Ishikawa (cell line): ENCODE results near the gene EEA1.

Experiments
- CEBPB ChIP-seq: IDR thresholded peaks from 2 replicates; pipeline ENCODE4 v1.6.1; 2012
- CREB1 ChIP-seq: IDR thresholded peaks from 2 replicates; pipeline ENCODE4 v1.6.1; 2012; ENCODE audit warnings: low read depth
- EGR1 ChIP-seq: IDR thresholded peaks from 2 replicates; pipeline ENCODE4 v1.6.1; 2012
- EP300 ChIP-seq: IDR thresholded peaks from 2 replicates; pipeline ENCODE4 v1.6.1; 2012; ENCODE audit warnings: borderline replicate concordance
- FOXM1 ChIP-seq: IDR thresholded peaks from 2 replicates; pipeline ENCODE4 v1.6.1; 2012; ENCODE audit warnings: low read depth, borderline replicate concordance
- NFIC ChIP-seq: IDR thresholded peaks from 2 replicates; pipeline ENCODE4 v1.6.1; 2012
- RAD21 ChIP-seq: IDR thresholded peaks from 2 replicates; pipeline ENCODE4 v1.6.1; 2012; ENCODE audit warnings: low read depth
- TAF1 ChIP-seq: IDR thresholded peaks from 2 replicates; pipeline ENCODE4 v1.6.1; 2012; ENCODE audit warnings: low read depth, mild to moderate bottlenecking
- TCF12 ChIP-seq: IDR thresholded peaks from 2 replicates; pipeline ENCODE4 v1.6.1; 2012; ENCODE audit warnings: low read depth
- TEAD4 ChIP-seq: IDR thresholded peaks from 2 replicates; pipeline ENCODE4 v1.6.1; 2012
- YY1 ChIP-seq: IDR thresholded peaks from 2 replicates; pipeline ENCODE4 v1.6.1; 2012; ENCODE audit warnings: low read depth
- ZBTB7A ChIP-seq: IDR thresholded peaks from 2 replicates; pipeline ENCODE4 v1.6.1; 2012; ENCODE audit warnings: low read depth
- TF ChIP-seq, protein P1 (sequence below): IDR thresholded peaks from 2 replicates; pipeline ENCODE4 v1.6.1; 2012; ENCODE audit warnings: low read depth, mild to moderate bottlenecking
- TF ChIP-seq, protein P2 (sequence below): IDR thresholded peaks from 2 replicates; pipeline ENCODE4 v1.6.1; 2012
- TF ChIP-seq, protein P3 (sequence below): IDR thresholded peaks from 2 replicates; pipeline ENCODE4 v1.6.1; 2012

Gene EEA1

DNA sequence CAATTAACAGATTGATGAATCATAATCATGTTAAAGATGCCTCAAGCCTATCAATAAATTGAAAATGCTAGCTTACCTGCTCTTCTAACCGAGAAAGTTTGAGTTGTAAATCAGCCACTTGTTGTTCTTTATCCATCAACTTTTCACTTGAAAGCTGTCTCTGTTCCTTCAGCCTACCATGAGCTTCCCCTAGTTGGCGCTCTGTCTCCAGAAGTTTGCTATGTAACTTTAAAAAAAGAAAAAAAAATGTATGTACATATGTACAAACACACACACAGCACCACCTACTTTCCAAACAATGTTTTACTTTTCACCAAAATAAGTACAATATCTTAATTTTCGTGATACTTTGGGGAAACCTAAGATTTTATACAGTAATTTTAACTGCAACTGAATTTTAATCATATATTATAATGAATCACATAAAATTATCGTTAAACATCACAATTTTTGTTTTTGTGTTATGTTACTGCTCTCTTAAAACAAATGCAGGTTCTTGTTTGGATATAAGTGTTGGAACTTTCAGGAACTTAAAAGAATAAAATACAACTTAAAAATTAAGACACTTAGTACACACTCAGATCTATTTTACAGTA is 101.2 kb downstream of the EEA1 start:
- TF ChIP-seq CEBPB (no peak), TEAD4 (no peak), TAF1 (no peak), RAD21 (peak; percentile 69)

DNA sequence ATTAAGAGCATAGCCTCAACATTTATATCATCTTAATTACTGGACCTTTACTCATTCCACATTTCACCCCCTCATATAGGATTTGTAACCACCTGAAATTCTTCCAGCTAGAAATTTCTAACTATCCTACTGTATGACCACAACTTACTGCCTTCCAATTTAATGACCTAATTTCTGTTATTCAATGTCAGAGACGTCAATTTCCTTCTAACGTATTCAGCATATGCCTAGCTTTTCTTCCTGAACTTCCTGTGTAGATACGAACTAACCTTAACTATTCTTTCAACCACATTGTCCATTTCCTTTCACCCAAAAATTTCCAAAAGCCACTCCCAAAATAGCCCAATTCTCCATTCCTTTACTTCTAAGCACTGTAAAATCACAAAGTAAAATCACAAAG is 108.0 kb downstream of the EEA1 start:
- TF ChIP-seq RAD21 (no peak), TAF1 (no peak), EP300 (no peak), CEBPB (no peak), CREB1 (no peak), YY1 (no peak), TEAD4 (no peak), EGR1 (no peak)
- TF ChIP-seq, protein P1, sequence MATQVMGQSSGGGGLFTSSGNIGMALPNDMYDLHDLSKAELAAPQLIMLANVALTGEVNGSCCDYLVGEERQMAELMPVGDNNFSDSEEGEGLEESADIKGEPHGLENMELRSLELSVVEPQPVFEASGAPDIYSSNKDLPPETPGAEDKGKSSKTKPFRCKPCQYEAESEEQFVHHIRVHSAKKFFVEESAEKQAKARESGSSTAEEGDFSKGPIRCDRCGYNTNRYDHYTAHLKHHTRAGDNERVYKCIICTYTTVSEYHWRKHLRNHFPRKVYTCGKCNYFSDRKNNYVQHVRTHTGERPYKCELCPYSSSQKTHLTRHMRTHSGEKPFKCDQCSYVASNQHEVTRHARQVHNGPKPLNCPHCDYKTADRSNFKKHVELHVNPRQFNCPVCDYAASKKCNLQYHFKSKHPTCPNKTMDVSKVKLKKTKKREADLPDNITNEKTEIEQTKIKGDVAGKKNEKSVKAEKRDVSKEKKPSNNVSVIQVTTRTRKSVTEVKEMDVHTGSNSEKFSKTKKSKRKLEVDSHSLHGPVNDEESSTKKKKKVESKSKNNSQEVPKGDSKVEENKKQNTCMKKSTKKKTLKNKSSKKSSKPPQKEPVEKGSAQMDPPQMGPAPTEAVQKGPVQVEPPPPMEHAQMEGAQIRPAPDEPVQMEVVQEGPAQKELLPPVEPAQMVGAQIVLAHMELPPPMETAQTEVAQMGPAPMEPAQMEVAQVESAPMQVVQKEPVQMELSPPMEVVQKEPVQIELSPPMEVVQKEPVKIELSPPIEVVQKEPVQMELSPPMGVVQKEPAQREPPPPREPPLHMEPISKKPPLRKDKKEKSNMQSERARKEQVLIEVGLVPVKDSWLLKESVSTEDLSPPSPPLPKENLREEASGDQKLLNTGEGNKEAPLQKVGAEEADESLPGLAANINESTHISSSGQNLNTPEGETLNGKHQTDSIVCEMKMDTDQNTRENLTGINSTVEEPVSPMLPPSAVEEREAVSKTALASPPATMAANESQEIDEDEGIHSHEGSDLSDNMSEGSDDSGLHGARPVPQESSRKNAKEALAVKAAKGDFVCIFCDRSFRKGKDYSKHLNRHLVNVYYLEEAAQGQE, result no peak
- TF ChIP-seq, protein P2, sequence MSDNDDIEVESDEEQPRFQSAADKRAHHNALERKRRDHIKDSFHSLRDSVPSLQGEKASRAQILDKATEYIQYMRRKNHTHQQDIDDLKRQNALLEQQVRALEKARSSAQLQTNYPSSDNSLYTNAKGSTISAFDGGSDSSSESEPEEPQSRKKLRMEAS, result no peak
- TF ChIP-seq, protein P3, sequence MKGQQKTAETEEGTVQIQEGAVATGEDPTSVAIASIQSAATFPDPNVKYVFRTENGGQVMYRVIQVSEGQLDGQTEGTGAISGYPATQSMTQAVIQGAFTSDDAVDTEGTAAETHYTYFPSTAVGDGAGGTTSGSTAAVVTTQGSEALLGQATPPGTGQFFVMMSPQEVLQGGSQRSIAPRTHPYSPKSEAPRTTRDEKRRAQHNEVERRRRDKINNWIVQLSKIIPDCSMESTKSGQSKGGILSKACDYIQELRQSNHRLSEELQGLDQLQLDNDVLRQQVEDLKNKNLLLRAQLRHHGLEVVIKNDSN, result no peak

DNA sequence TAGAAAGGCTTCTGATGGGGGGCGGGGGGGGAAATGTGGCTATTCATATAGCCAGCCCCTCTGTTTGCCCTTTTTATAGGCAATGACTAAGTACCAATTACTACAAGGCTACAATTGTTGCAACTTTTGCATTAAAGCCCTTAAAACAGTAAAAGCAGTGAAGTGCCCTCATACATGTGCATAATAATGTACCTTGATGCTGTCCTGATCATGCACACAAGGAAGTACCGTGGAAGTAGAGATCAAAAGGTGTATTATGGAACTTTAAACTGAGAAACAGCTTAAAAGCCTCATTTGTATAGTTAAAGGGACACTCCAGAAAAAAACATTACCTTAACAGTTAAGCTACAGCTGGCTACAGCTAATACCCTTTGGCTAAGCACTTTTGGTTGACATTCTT is 114.5 kb downstream of the EEA1 start:
- no peak for TF ChIP-seq EP300
- TF ChIP-seq RAD21, result no peak
- no peak for TF ChIP-seq CREB1
- TF ChIP-seq NFIC, result no peak
- TF ChIP-seq CEBPB, result no peak
- no peak for TF ChIP-seq TEAD4
- TF ChIP-seq, protein P3, result no peak
- TF ChIP-seq FOXM1, result no peak
- no peak for TF ChIP-seq TAF1

DNA sequence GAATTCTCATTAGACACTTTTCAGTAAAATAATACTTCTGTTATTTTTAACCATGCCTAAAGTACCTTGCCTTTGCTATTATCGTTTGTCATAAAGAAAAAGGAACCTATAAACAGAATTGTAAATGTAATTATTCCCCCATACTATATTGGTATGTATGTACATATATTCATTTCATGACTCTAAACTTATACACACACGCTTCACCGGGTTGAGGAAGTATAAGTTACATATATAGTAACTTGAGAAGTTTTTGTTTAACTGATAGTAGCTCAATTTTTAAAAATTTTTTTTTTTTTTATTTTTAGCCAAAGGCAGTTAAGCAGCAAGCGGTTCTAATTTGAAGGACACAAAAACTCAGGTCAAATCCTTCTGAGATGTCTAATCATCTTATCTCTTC is 118.7 kb downstream of the EEA1 start:
- TF ChIP-seq CEBPB (no peak), YY1 (no peak), CREB1 (no peak), TAF1 (no peak), ZBTB7A (no peak), EGR1 (no peak), TCF12 (no peak), NFIC (no peak), EP300 (no peak)
- TF ChIP-seq, protein P3, result no peak
- TF ChIP-seq, protein P2, result no peak

DNA sequence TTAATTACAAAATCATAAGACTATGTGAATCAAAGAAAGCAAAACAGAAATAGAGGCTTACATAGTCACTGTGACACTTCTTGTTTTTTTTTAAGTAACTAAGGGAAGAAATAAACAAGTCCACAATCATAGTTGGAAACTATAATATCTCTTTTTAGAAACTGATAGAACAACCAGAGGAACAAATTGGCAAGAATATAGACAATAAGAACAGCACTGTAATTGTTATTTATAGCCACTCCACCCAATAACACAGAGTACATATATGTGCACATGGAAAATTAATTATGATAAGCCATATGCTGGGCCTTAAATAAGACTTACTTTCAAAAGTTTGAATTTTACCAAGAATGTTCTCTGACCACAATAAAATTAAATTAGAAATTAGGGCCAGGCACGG is 125.2 kb downstream of the EEA1 start:
- no peak for TF ChIP-seq FOXM1
- no peak for TF ChIP-seq TCF12
- TF ChIP-seq EGR1, result no peak
- no peak for TF ChIP-seq RAD21
- no peak for TF ChIP-seq NFIC
- TF ChIP-seq EP300, result no peak
- no peak for TF ChIP-seq CEBPB

DNA sequence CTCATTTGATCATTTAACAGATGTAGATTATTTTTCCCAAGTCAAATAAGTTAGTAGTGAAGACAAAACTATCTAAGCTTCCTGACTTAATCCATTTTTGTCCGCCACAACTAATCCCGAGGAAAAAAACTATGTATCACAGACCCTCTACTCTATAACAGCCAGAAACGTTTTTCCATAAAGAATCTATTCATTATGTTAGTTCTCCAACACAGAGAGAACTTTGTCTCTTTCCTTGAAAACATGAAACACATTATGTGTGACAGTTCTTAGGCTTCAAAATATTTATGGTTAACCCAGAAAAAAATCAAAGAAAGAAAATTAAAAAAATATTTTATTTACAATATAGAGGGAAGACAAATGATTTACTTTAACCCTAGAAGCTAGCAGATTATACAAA is 126.2 kb downstream of the EEA1 start:
- TF ChIP-seq CEBPB, result no peak
- TF ChIP-seq TAF1, result no peak
- TF ChIP-seq TEAD4, result no peak
- no peak for TF ChIP-seq EP300
- TF ChIP-seq FOXM1, result no peak
- no peak for TF ChIP-seq NFIC
- no peak for TF ChIP-seq TCF12
- TF ChIP-seq, protein P2, result no peak
- TF ChIP-seq RAD21, result no peak
- no peak for TF ChIP-seq ZBTB7A
- no peak for TF ChIP-seq YY1
- TF ChIP-seq CREB1, result no peak

DNA sequence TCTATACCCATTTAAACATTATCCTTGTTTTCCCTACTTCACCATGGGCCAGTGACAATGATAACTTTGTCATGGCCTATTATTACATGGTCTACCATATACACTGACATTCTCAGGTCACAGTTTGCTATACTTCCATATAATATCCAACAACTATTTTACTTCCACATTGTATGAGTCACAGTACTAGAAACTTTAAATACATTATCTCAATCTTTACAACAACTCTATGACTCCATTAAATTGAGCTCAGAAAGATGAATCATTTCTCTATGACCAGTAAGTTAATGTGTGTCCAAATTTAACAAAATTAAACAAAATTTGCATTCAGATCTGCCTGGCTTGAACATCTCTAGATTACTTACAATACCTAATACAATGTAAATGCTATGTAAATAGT is 132.4 kb downstream of the EEA1 start:
- no peak for TF ChIP-seq FOXM1
- no peak for TF ChIP-seq EP300
- no peak for TF ChIP-seq CREB1
- TF ChIP-seq, protein P1, result no peak
- no peak for TF ChIP-seq TCF12
- no peak for TF ChIP-seq EGR1
- no peak for TF ChIP-seq ZBTB7A
